Measurements from ENCODE around the gene KLF16. TPM values are rescaled to one million over a fixed set of nuclear protein-coding genes. Genes with fewer than 3 reads are reported as not detected.

Gene KLF16
- total and polyA plus RNA-seq, 2 experiments from 2014 or later, result 8.9 to 20.2 TPM

- TF ChIP-seq, protein P1, sequence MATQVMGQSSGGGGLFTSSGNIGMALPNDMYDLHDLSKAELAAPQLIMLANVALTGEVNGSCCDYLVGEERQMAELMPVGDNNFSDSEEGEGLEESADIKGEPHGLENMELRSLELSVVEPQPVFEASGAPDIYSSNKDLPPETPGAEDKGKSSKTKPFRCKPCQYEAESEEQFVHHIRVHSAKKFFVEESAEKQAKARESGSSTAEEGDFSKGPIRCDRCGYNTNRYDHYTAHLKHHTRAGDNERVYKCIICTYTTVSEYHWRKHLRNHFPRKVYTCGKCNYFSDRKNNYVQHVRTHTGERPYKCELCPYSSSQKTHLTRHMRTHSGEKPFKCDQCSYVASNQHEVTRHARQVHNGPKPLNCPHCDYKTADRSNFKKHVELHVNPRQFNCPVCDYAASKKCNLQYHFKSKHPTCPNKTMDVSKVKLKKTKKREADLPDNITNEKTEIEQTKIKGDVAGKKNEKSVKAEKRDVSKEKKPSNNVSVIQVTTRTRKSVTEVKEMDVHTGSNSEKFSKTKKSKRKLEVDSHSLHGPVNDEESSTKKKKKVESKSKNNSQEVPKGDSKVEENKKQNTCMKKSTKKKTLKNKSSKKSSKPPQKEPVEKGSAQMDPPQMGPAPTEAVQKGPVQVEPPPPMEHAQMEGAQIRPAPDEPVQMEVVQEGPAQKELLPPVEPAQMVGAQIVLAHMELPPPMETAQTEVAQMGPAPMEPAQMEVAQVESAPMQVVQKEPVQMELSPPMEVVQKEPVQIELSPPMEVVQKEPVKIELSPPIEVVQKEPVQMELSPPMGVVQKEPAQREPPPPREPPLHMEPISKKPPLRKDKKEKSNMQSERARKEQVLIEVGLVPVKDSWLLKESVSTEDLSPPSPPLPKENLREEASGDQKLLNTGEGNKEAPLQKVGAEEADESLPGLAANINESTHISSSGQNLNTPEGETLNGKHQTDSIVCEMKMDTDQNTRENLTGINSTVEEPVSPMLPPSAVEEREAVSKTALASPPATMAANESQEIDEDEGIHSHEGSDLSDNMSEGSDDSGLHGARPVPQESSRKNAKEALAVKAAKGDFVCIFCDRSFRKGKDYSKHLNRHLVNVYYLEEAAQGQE (IDR thresholded peaks at IDR 0.05; ENCODE audit: unreplicated experiment), result no peak
- TF ChIP-seq NANOG (IDR thresholded peaks at IDR 0.05; ENCODE audit: borderline replicate concordance) (no peak), ZNF331 (CRISPR knock-in tag; IDR thresholded peaks at IDR 0.05; ENCODE audit: low read depth) (no peak), CREB1 (CRISPR knock-in tag; IDR thresholded peaks at IDR 0.05; ENCODE audit: low read depth) (no peak), EZH2 (IDR thresholded peaks at IDR 0.05; ENCODE audit: low read depth, unreplicated experiment) (no peak), EZH2phosphoT487 (IDR thresholded peaks at IDR 0.05; ENCODE audit: unreplicated experiment) (no peak), JUNB (IDR thresholded peaks at IDR 0.05; ENCODE audit: unreplicated experiment) (no peak)
- TF ChIP-seq, protein P2, sequence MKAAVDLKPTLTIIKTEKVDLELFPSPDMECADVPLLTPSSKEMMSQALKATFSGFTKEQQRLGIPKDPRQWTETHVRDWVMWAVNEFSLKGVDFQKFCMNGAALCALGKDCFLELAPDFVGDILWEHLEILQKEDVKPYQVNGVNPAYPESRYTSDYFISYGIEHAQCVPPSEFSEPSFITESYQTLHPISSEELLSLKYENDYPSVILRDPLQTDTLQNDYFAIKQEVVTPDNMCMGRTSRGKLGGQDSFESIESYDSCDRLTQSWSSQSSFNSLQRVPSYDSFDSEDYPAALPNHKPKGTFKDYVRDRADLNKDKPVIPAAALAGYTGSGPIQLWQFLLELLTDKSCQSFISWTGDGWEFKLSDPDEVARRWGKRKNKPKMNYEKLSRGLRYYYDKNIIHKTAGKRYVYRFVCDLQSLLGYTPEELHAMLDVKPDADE (IDR thresholded peaks at IDR 0.05), result no peak
- TF ChIP-seq, protein P3, sequence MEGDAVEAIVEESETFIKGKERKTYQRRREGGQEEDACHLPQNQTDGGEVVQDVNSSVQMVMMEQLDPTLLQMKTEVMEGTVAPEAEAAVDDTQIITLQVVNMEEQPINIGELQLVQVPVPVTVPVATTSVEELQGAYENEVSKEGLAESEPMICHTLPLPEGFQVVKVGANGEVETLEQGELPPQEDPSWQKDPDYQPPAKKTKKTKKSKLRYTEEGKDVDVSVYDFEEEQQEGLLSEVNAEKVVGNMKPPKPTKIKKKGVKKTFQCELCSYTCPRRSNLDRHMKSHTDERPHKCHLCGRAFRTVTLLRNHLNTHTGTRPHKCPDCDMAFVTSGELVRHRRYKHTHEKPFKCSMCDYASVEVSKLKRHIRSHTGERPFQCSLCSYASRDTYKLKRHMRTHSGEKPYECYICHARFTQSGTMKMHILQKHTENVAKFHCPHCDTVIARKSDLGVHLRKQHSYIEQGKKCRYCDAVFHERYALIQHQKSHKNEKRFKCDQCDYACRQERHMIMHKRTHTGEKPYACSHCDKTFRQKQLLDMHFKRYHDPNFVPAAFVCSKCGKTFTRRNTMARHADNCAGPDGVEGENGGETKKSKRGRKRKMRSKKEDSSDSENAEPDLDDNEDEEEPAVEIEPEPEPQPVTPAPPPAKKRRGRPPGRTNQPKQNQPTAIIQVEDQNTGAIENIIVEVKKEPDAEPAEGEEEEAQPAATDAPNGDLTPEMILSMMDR (conservative IDR thresholded peaks at IDR 0.05; ENCODE audit: low read depth in 2 of 2), result no peak
These were observed 4.0 kb upstream of the KLF16 start (continued) for GRCh38 chr19:1867349-1867724.

- Mint-ChIP-seq H3K36me3 (ENCODE audit: low read depth) (no peaks in the 10 kb centered on the region; the same call in 2 of the 3 replicates), H3K4me1 (peaks cover 5% of the 10 kb centered on the region; the same call in 1 of the 3 replicates), H3K27ac (no peak overlapping the region), H3K27me3 (ENCODE audit: insufficient read depth, low read depth, poor library complexity) (peaks cover 16% of the 10 kb centered on the region), H3K4me3 (no peak overlapping the region), H3K9me3 (no peaks in the 10 kb centered on the region)
- Histone ChIP-seq H3K27me3 (ENCODE audit: insufficient read depth) (peaks cover 6% of the 10 kb centered on the region), H2AFZ (no peak overlapping the region), H4K20me1 (replicated peaks; ENCODE audit: insufficient read depth) (no peaks in the 10 kb centered on the region; the same call in 1 of the 2 replicates), H3K79me2 (replicated peaks; ENCODE audit: insufficient read depth) (peaks cover 8% of the 10 kb centered on the region), H3K27ac (ENCODE audit: low read depth) (no peak overlapping the region), H3K4me2 (no peak overlapping the region), H3K4me3 (no peak overlapping the region), H3K9me2 (ENCODE audit: insufficient read depth) (no peaks in the 10 kb centered on the region), H3K36me3 (ENCODE audit: insufficient read depth) (no peaks in the 10 kb centered on the region), H3K4me1 (ENCODE audit: insufficient read depth) (peaks cover 6% of the 10 kb centered on the region), H3F3A (replicated peaks; ENCODE audit: low read depth) (0 out of 2 replicates have a peak, but pooled peaks cover 6% of the 10 kb centered on the region)
- no peak for ATAC-seq
- no peak for DNase-seq (ENCODE audit: low spot score)
- no peak for TF ChIP-seq EZH2phosphoT487 (IDR thresholded peaks at IDR 0.05; ENCODE audit: unreplicated experiment)
- TF ChIP-seq POLR2AphosphoS5 (IDR thresholded peaks at IDR 0.05; ENCODE audit: low read depth), result 0 out of 2 replicates have a peak, but pooled peaks have one; percentile 13
- TF ChIP-seq, protein P3 (conservative IDR thresholded peaks at IDR 0.05; ENCODE audit: low read depth in 2 of 2), result no peak
- TF ChIP-seq, protein P1 (IDR thresholded peaks at IDR 0.05; ENCODE audit: unreplicated experiment), result no peak
- no peak for TF ChIP-seq ZNF114 (CRISPR knock-in tag; IDR thresholded peaks at IDR 0.05)
These were observed 3.4 kb upstream of the KLF16 start for GRCh38 chr19:1866693-1867348.

All from GM23338 (cell line).